AG09319 (cell line): ENCODE results near the gene INSIG1.

Experiments used
- DNase-seq: peaks from one replicate; pipeline ENCODE4 v3.0.0-alpha.2; 2010; ENCODE audit warnings: low read depth; ENCODE audit errors: extremely low read depth
- CTCF ChIP-seq: IDR thresholded peaks from 2 replicates; pipeline ENCODE4 v1.5.1; 2011; ENCODE audit warnings: low read depth, mild to moderate bottlenecking, inconsistent platforms, low read length, moderate library complexity

Gene INSIG1

DNA sequence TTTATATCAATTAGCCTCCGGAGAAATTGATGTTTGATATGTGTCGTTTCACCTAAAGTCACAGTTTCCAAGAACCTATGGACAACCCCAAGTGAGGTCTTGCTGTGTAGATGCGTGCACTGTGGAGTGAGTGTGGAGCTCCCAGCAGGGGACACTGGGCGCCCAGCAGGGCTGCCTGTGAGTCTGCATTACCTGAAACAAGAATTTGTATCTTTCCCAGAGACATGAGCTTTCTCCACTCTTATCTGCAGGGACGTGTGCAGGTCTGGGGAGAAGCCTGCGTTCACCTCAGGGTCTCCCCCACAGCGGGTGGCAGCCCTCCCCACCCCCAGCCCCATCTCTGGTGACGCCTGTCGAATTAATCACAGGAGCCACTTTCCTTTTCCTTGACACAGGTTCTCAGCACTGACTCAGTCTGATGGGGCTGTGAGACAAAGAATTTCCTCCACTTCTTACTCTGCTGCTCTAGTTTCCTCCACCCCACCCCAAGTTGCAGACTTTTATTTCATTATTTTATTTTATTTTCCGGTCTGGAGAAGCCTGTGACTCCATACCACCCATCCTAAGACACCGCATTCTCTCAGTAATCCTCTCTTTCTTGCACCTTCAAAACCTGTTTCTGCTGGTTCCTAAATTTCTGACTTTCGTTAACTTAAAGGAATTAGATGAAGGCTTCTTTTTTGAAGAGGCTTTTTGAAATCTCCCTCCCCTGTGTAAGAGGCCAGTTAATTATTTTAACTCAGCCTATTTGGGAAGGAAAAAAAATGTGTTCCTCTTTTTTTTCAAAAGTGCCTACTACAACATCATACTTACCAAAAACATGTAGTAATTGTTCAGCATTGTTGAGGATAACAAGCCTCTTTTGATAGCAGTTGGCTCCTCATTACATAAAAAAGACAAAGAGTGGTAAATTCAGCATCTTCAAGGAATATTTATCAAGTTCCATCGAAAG lies 17.0 kb upstream of the INSIG1 start:
- no peak for DNase-seq
- TF ChIP-seq CTCF: no peak

DNA sequence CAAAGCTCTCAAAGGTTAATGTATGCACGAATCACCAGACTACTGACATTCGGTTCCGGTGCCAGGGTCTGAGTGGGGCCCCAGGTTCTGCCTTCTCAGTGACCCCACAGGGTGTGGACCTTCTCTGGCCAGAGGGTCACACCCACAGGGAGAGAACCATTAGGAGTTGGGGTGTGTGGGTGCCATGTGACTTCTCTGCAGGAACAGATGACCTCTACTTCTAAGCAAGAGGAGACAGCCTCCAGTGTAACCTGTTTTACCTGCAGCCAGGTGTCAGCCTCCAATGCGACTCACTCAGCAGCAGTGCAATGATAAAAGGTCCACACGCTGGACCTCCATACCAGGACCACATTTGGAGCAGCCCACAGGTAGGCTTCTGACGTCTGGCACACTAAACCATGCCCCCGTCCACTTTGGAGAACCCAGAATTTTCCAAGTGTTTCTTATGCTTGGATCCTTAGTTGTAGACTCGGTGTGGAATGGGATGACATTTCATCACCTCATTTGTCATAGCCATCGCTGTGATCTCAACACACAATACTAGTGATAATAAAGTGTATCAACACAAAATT lies 16.2 kb upstream of the INSIG1 start:
- TF ChIP-seq CTCF: no peak
- no peak for DNase-seq

GRCh38 chr7:155282671-155283070 lies 15.0 kb upstream of the INSIG1 start:
- TF ChIP-seq CTCF: no peak
- DNase-seq: no peak

DNA sequence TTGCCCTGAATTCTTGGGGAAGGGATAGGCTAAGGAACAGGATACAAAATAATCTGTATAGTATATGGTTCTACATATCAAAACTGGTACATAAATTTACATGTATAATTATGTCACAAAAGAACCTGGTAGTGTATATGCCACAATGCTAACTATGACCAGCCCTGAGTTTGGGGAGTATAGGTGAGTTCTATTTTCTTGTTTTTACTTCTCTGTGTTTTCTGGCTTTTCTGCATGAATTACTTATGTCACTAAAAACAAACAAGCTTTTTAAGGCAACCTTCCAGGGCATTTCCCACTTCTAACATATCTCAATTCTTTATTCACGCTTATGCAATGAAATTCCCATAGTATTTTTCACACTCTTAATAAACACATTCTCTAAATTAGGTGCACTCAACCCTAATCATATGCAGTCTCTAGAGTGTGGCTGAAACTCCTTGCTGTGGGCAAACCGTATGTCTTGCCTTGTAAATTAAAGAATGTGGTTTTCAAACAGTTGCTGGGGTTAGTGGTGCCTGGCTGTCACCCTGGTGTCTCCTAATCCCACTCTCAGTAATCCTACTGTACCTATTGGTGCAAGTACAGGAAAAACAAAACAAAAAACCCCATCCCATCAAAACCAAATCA lies 14.0 kb upstream of the INSIG1 start:
- no peak for TF ChIP-seq CTCF
- DNase-seq: no peak

DNA sequence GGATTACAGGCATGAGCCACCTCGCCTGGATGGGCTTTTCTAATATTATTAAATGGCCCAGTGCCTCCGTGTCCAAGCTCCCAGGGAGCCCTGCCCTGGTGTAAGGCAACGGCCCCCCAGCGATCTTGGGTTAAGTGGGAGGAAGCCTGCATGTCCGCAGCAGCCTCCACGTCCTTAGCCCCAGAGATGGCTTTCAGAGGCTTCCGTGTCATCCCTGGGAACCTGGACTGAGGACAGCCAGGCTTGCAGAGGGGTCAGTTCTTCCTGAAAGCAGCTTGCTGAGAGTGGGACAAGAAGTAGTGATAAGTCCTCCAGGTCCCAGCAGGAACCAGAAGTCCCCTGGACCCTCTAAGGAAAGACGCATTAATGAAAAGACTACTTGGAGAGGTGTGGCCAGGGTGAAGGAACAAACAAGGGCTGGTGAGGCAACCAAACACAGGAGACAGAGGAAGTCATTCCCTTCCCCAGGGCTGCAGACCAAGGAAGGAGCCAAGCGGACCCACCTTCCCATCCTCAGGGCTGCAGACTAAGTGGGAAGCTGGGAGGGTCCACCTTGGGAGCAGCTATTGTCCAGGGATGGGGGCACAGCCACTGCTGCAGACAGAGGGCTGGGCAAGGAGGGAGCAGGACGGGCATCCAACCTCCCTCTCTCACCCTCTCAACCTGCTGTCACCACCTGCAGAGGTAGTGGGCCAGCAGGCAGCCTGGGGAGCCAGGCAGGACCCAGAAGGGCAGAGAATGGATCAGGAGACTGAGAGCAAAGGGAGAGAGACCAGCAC lies 13.0 kb upstream of the INSIG1 start:
- no peak for DNase-seq
- no peak for TF ChIP-seq CTCF

DNA sequence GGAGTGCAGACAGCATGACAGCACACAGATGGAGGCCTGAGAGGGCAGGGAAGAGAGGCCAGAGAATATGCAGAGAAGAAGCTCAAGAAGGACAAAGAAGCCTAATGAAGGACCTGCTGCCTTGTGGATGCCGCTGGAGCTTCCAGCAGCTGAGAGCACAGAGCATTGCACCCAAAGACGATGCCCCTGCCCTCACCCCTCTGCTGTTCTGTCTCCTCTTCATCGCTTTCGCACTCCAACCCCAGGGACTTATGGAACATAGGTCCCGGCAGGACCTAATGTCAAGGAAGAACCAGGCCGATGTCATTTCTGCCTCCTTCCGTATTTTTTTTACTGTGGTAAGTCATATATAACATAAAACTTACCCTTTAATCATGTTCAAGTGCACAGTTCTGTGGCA lies 12.3 kb upstream of the INSIG1 start:
- no peak for TF ChIP-seq CTCF
- no peak for DNase-seq
